Measurements from ENCODE around the gene ARHGEF19. TPM values are rescaled to one million over a fixed set of nuclear protein-coding genes. Genes with fewer than 3 reads are reported as not detected.

Gene ARHGEF19
- total and polyA plus RNA-seq, 9 of the 15 experiments (the other 6 are each of a cell fraction or from before 2014, with no cell fraction given) = 0.73 to 21.0 (median 5.2) TPM

DNA sequence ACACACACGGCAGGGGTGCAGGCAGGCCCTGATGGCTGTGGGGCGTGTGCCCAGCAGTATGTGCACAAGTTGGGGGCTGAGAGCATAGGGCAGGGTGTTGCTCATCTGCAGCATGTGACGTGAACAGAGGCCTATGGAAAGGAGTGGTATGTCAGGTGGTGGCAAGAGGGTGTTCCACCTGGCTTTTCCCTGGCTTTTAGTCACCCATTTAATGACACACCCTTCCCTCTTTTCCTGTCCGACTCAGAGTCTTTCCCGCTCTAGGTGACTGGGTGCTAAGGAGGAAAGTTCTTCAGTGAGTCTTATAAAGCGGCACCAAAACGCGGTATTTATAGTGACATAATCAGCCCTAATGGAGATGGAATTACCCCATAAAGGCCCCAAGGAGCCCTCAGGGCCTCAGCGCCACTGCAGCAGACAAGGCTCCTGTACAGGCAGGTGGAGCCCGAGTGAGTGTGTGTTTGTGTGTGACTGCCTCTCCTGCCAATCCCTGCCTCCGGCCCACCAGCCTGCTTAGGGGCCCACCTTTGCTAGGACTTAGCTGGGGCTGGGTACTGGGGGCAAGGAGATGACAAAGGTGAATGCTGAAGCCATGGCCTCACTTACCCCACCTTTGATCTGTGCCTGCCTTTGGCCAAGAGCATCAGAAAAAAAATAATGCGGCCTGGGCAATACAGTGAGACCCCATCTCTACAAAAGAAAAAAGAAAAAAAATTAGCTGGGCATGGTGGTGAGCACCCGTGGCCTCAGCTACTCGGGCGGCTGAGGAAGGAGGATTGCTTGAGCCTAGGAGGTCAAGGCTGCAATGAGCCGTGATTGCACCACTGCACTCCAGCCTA lies 53.2 kb downstream of the ARHGEF19 start (continued):
- no peak for TF ChIP-seq PHF20 (IDR thresholded peaks at IDR 0.05; ENCODE audit: partially characterized antibody)

DNA sequence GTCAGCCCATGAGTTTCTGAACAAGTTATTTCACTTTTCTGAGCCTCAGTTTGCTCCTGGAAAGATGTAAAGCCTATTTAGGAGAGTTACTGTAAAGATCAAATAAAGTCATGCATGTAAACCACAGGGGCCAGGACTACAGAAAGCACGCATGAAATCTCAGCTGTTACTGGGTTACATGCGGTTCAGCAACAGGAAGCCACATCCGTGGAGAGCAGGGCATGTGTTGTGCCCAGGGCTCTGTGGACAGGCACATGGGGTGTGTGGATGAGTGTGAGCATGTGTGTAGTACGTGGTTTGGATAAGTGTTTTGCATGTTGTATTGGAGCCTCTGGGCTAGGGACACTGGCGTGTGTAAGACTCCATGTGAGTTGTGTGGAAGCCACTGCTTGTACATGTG lies 54.4 kb downstream of the ARHGEF19 start:
- H3K9me1 ChIP-seq (ENCODE audit: control insufficient read depth, insufficient read depth, low read length) = no peaks in the 10 kb centered on the region
- no peaks in the 10 kb centered on the region for H3K27me3 ChIP-seq (ENCODE audit: control insufficient read depth in 2 of 2, insufficient read depth in 2 of 2, low read length in 2 of 2)
- FAIRE-seq (no peak), DNase-seq (ENCODE audit: extremely low read depth in 1 of 4, low spot score in 3 of 4) (no peak), ATAC-seq (no peak)
- no peak overlapping the region for H2AFZ ChIP-seq (ENCODE audit: low read depth, low read length)
- H4K20me1 ChIP-seq (replicated peaks; ENCODE audit: control insufficient read depth, insufficient read depth, low read length) = no peaks in the 10 kb centered on the region
- ChIA-PET CTCF (ENCODE audit: low intra/inter-chr PET ratio) (no interaction called here), POLR2A (no interaction called here)
- H3K9me3 ChIP-seq (replicated peaks; ENCODE audit: control insufficient read depth, insufficient read depth, low read depth, low read length) = no peaks in the 10 kb centered on the region
- no peaks in the 10 kb centered on the region for H3K79me2 ChIP-seq (ENCODE audit: control insufficient read depth, insufficient read depth, low read length)
- in situ Hi-C loops (cut with MboI) = no loop called here
- 39% methylated on average over 5 of the region's 5 CpGs for WGBS (ENCODE audit: insufficient coverage, low coverage, missing lambda C conversion rate)
- H3K36me3 ChIP-seq (ENCODE audit: control insufficient read depth, insufficient read depth, low read length) = no peaks in the 10 kb centered on the region
- H3K4me3 ChIP-seq = no peak overlapping the region
- no TSS peak for BruUV-seq (replicated peaks)
- H3K27ac ChIP-seq (ENCODE audit: extremely low read depth, low read depth, low read length) = no peak overlapping the region
- no peak overlapping the region for H3K9ac ChIP-seq (ENCODE audit: insufficient read depth in 1 of 2, low read depth in 2 of 2, low read length in 2 of 2)
- peaks cover 13 to 40% of the 10 kb centered on the region in 2 experiments for H3K4me1 ChIP-seq (replicated peaks in 1 of 2; ENCODE audit: control insufficient read depth in 2 of 2, insufficient read depth in 2 of 2, low read length in 2 of 2)
- intact Hi-C loops (cut with micrococcal nuclease) = no loop called here
- H3K4me2 ChIP-seq (ENCODE audit: insufficient read depth, low read length) = no peak overlapping the region
- TF ChIP-seq TCF7L2 (IDR thresholded peaks at IDR 0.05; ENCODE audit: low read depth, low read length) (no peak), ZNF124 (CRISPR knock-in tag; IDR thresholded peaks at IDR 0.05) (no peak), ESRRB (CRISPR knock-in tag; IDR thresholded peaks at IDR 0.05; ENCODE audit: borderline replicate concordance) (no peak), MEF2D (tag; conservative IDR thresholded peaks at IDR 0.05; ENCODE audit: low read depth) (no peak), CXXC5 (CRISPR knock-in tag; IDR thresholded peaks at IDR 0.05) (no peak), BHLHE40 (IDR thresholded peaks at IDR 0.05; ENCODE audit: low read length) (no peak), GTF2F1 (IDR thresholded peaks at IDR 0.05; ENCODE audit: low read depth, low read length) (no peak), ZNF41 (CRISPR knock-in tag; conservative IDR thresholded peaks at IDR 0.05) (no peak), DACH1 (IDR thresholded peaks at IDR 0.05; ENCODE audit: partially characterized antibody) (no peak), GATAD2B (IDR thresholded peaks at IDR 0.05; ENCODE audit: borderline replicate concordance) (no peak), HDAC2 (IDR thresholded peaks at IDR 0.05) (no peak), ZNF589 (CRISPR knock-in tag; IDR thresholded peaks at IDR 0.05; ENCODE audit: low read depth) (no peak), BRD9 (IDR thresholded peaks at IDR 0.05; ENCODE audit: low read depth, partially characterized antibody) (no peak)
- TF ChIP-seq, protein P1, sequence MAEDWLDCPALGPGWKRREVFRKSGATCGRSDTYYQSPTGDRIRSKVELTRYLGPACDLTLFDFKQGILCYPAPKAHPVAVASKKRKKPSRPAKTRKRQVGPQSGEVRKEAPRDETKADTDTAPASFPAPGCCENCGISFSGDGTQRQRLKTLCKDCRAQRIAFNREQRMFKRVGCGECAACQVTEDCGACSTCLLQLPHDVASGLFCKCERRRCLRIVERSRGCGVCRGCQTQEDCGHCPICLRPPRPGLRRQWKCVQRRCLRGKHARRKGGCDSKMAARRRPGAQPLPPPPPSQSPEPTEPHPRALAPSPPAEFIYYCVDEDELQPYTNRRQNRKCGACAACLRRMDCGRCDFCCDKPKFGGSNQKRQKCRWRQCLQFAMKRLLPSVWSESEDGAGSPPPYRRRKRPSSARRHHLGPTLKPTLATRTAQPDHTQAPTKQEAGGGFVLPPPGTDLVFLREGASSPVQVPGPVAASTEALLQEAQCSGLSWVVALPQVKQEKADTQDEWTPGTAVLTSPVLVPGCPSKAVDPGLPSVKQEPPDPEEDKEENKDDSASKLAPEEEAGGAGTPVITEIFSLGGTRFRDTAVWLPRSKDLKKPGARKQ (CRISPR knock-in tag; IDR thresholded peaks at IDR 0.05) = no peak
- TF ChIP-seq, protein P2, sequence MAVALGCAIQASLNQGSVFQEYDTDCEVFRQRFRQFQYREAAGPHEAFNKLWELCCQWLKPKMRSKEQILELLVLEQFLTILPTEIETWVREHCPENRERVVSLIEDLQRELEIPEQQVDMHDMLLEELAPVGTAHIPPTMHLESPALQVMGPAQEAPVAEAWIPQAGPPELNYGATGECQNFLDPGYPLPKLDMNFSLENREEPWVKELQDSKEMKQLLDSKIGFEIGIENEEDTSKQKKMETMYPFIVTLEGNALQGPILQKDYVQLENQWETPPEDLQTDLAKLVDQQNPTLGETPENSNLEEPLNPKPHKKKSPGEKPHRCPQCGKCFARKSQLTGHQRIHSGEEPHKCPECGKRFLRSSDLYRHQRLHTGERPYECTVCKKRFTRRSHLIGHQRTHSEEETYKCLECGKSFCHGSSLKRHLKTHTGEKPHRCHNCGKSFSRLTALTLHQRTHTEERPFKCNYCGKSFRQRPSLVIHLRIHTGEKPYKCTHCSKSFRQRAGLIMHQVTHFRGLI (CRISPR knock-in tag; IDR thresholded peaks at IDR 0.05) = no peak

All from K562 (cell line).